Progenitor cell of endocrine pancreas (in vitro differentiated cells): ENCODE results near the gene PRR9. TPM values are rescaled to one million over a fixed set of nuclear protein-coding genes. Genes with fewer than 3 reads are reported as not detected.
"Not testable (repeated sequence)": the region's sequence is repeated elsewhere in the genome, so short reads cannot be mapped to it uniquely, and the experiment has no call there.

Experiments used
- DNase-seq: peaks from one replicate; pipeline ENCODE4 v3.0.0; 2021; ENCODE audit warnings: low spot score; ENCODE audit not compliant: unreplicated experiment
- H3K27ac Mint-ChIP-seq: 2 replicates; pipeline ENCODE4 v1.8.0; 2021; ENCODE audit warnings: mild to moderate bottlenecking, moderate library complexity, mixed read lengths
- H3K27me3 Mint-ChIP-seq: 2 replicates; pipeline ENCODE4 v1.8.0; 2021; ENCODE audit warnings: mixed read lengths
- H3K36me3 Mint-ChIP-seq: 2 replicates; pipeline ENCODE4 v1.8.0; 2022; ENCODE audit warnings: mixed read lengths; ENCODE audit not compliant: insufficient read depth
- H3K4me1 Mint-ChIP-seq: 2 replicates; pipeline ENCODE4 v1.8.0; 2021; ENCODE audit warnings: low read depth, mixed read lengths
- H3K4me3 Mint-ChIP-seq: 2 replicates; pipeline ENCODE4 v1.8.0; 2021; ENCODE audit warnings: low read depth, mild to moderate bottlenecking, moderate library complexity, mixed read lengths
- H3K9me3 Mint-ChIP-seq: 2 replicates; pipeline ENCODE4 v1.8.0; 2021; ENCODE audit warnings: low read depth, mixed read lengths
- CTCF ChIP-seq: fragments of 200-600 bp; sonication (generic); IDR thresholded peaks from one replicate; pipeline ENCODE4 v1.5.0; 2021; ENCODE audit warnings: antibody characterized with exemption, mild to moderate bottlenecking; ENCODE audit not compliant: unreplicated experiment
- total RNA-seq: library from RNA; stranded (reverse); gene quantifications from 2 replicates; pipeline ENCODE4 v1.2.1, GENCODE V29; 2021

Gene PRR9
- total RNA-seq, 1 donor from 2014 or later = not detected

DNA sequence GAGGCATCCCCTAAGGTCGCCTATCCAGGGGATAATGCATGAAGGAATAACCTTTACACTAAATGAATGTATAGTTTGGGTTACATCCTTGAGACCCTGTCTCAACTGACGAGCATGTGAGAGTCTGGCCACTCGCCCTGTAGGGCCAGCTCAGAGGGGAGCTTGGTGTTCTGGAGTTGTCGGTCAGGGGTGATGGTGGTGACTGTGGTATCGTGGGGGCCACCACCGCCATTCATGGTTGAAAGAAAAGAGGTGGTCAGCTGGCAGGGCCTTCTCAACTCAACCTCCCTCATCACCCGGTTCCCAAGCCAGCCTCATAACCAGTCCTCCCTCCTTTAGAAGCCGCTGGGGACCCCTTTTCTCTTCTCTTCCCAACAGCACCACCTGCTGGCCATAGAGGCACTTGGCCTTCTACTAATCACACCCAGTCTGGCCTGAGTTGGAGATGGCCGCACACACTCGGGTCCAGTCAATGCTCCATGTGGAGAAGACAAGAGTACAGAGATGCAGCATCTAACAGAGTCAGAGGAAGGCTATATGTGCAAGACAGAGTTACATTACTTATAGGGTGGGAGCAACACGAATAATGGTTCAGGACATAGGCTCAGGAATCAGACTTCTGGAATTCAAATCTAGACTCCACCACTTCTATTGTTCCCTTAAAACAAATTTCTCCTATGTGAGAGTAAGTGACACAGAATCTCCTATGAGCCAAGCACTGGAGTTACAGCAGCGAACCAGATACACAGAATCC is 11.9 kb downstream of the PRR9 start:
- TF ChIP-seq CTCF = peak; percentile 67
- H3K4me3 Mint-ChIP-seq = not testable (repeated sequence)

DNA sequence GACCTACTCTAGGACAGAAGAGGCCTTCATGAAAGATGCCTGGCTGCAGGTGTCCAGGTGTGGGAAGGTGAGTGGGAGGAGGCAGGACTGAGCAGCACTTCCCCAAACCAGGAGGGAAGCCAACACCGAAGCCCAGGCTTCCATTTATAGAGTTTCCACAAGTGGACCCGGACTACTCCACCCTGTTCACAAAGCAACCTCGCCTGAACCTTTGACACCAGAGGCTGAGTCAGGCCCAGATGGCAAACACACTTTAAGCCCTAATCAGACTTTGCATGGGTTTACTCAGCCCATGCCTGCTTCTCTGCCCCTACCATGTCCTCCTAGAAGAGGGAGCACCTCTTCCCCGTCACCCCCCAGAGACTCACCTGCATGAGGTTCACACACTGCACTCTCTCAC is 14.0 kb downstream of the PRR9 start:
- no peak for TF ChIP-seq CTCF
- no peaks in the 10 kb centered on the region for H3K9me3 Mint-ChIP-seq
- H3K27ac Mint-ChIP-seq = no peak overlapping the region
- H3K4me1 Mint-ChIP-seq = no peaks in the 10 kb centered on the region
- H3K4me3 Mint-ChIP-seq = no peak overlapping the region
- H3K36me3 Mint-ChIP-seq = no peaks in the 10 kb centered on the region
- no peak for DNase-seq
- peaks cover 12% of the 10 kb centered on the region for H3K27me3 Mint-ChIP-seq

More for the DNA sequence above, 11.9 kb downstream of the PRR9 start:
- H3K27ac Mint-ChIP-seq, H3K36me3 Mint-ChIP-seq, H3K9me3 Mint-ChIP-seq, H3K4me1 Mint-ChIP-seq: not testable (repeated sequence)
- H3K27me3 Mint-ChIP-seq = peaks cover 20% of the 10 kb centered on the region
- peak; percentile 39 for DNase-seq

- DNase-seq = no peak
- H3K4me1 Mint-ChIP-seq = no peaks in the 10 kb centered on the region
- H3K27me3 Mint-ChIP-seq = peaks cover 12% of the 10 kb centered on the region
- H3K9me3 Mint-ChIP-seq = no peaks in the 10 kb centered on the region
- H3K27ac Mint-ChIP-seq = no peak overlapping the region
- H3K36me3 Mint-ChIP-seq = no peaks in the 10 kb centered on the region
- no peak overlapping the region for H3K4me3 Mint-ChIP-seq
- TF ChIP-seq CTCF = no peak
Measured at GRCh38 chr1:153231785-153232184, 14.4 kb downstream of the PRR9 start.

GRCh38 chr1:153232553-153232952 is 15.2 kb downstream of the PRR9 start:
- TF ChIP-seq CTCF = no peak
- H3K9me3 Mint-ChIP-seq = no peaks in the 10 kb centered on the region
- H3K4me1 Mint-ChIP-seq = no peaks in the 10 kb centered on the region
- no peak overlapping the region for H3K27ac Mint-ChIP-seq
- no peak overlapping the region for H3K4me3 Mint-ChIP-seq
- peaks cover 14% of the 10 kb centered on the region for H3K27me3 Mint-ChIP-seq
- DNase-seq = no peak
- no peaks in the 10 kb centered on the region for H3K36me3 Mint-ChIP-seq

DNA sequence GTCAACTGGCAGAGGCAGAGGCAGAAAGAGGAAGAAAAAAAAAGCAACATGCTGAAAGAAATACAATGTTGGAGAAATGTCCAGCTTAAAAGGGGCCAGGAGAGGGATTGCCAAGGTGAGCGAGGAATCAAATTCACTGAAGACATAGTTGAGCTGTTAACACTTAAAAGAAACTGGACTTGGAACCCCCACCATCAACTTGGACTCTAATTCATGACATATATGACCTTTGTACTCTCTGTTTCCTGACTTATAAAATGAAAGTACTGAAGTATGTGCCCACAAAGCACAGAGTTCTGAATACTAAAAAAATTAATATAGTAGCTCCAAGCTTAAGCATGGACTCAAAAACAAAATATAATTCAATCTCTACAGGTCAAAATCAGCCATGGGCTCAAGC is 16.1 kb downstream of the PRR9 start:
- Mint-ChIP-seq H3K27ac (no peak overlapping the region), H3K9me3 (no peaks in the 10 kb centered on the region), H3K36me3 (no peaks in the 10 kb centered on the region), H3K4me3 (no peak overlapping the region), H3K27me3 (peaks cover 15% of the 10 kb centered on the region), H3K4me1 (no peaks in the 10 kb centered on the region)
- TF ChIP-seq CTCF = no peak
- DNase-seq = no peak
